Measurements from ENCODE around the gene ADORA2B. TPM values are rescaled to one million over a fixed set of nuclear protein-coding genes. Genes with fewer than 3 reads are reported as not detected.

Gene ADORA2B
- total RNA-seq, 1 donor from 2014 or later = 4.0 TPM

- H3K27ac ChIP-seq (ENCODE audit: low read depth, low read length) = peak overlapping the region; percentile 19
- no peaks in the 10 kb centered on the region for H3K36me3 ChIP-seq (ENCODE audit: insufficient read depth, low read length)
- Mint-ChIP-seq H3K27me3 (ENCODE audit: low read depth, unreplicated experiment) (peaks cover 15% of the 10 kb centered on the region), H3K9me3 (ENCODE audit: unreplicated experiment) (peaks cover 5% of the 10 kb centered on the region), H3K4me3 (ENCODE audit: unreplicated experiment) (no peak overlapping the region), H3K27ac (ENCODE audit: unreplicated experiment) (peak overlapping the region; percentile 48), H3K36me3 (ENCODE audit: low read depth, unreplicated experiment) (peaks cover 2% of the 10 kb centered on the region), H3K4me1 (ENCODE audit: low read depth, unreplicated experiment) (peaks cover 8% of the 10 kb centered on the region)
- H3K9ac ChIP-seq (ENCODE audit: low read length) = peak overlapping the region; percentile 41
- H3K4me1 ChIP-seq (ENCODE audit: insufficient read depth, low read length) = peaks cover 25% of the 10 kb centered on the region
- peak overlapping the region; percentile 56 for H3K4me2 ChIP-seq (ENCODE audit: low read length)
- no peaks in the 10 kb centered on the region for H3K27me3 ChIP-seq (ENCODE audit: insufficient read depth, low read length)
- H2AFZ ChIP-seq (ENCODE audit: low read depth, low read length) = peak overlapping the region; percentile 38
- H3K79me2 ChIP-seq (ENCODE audit: insufficient read depth, low read length) = peaks cover 19% of the 10 kb centered on the region
- TF ChIP-seq EZH2 (IDR thresholded peaks at IDR 0.05; ENCODE audit: insufficient read depth, low read length) = no peak
- no peak for TF ChIP-seq CTCF (IDR thresholded peaks at IDR 0.05; ENCODE audit: insufficient read depth, low read depth, low read length)
- no peak overlapping the region for H3K4me3 ChIP-seq (ENCODE audit: insufficient read depth, low read depth, low read length)
- H4K20me1 ChIP-seq (ENCODE audit: insufficient read depth, low read length) = peaks cover 4% of the 10 kb centered on the region
- DNase-seq (ENCODE audit: low read depth) (no peak), FAIRE-seq (no peak)
- no peaks in the 10 kb centered on the region for H3K9me3 ChIP-seq (ENCODE audit: insufficient read depth, low read depth, low read length)
Measured at GRCh38 chr17:15942207-15942833, 2.6 kb upstream of the ADORA2B start.

DNA sequence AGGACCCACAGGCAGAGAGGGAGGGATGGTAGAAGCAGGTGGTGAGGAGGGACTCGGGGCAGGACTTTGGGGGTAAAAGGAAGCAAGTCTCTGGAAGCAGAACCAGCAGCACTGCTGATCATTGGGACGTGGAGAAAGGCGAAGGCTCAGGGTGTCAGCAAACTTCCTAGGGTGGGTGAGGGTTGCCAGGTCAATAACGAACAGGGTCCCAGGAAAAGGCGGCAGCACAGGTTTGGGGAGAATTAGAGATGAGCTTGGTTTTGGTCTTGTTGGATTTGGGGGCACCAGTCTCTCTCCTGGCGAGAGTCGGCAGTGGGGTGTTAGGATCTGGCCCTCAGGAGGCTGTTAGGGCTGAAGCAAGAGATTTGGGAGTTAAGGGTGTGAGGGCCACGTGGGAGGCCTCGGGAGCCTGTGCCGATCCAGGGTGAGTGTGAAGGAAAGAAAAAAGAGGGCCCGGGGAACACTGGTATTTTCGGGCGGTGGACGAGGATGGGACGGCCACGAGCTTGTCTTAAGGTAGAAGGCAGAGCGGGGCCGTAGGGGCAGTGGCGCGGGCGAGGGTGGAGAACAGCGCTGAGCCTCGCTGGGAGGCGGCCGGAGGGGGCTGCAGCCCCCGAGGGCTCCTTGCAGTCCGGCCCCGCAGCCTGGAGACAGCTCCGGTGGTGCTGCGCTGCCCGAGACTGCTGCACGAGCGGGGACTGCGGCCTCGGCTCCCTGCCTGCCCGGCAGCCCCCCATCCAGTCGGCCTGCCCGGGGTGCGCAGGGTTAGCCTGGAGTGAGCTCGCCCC, 765 bp upstream of the ADORA2B start:
- no peak for FAIRE-seq
- H3K4me1 Mint-ChIP-seq (ENCODE audit: low read depth, unreplicated experiment) = peaks cover 8% of the 10 kb centered on the region
- peak overlapping the region; percentile 80 for H3K4me3 Mint-ChIP-seq (ENCODE audit: unreplicated experiment)
- Histone ChIP-seq H3K4me1 (ENCODE audit: insufficient read depth, low read length) (peaks cover 33% of the 10 kb centered on the region), H3K79me2 (ENCODE audit: insufficient read depth, low read length) (peaks cover 36% of the 10 kb centered on the region), H3K27ac (ENCODE audit: low read depth, low read length) (peak overlapping the region; percentile 84), H3K4me2 (ENCODE audit: low read length) (peak overlapping the region; percentile 100), H4K20me1 (ENCODE audit: insufficient read depth, low read length) (peaks cover 11% of the 10 kb centered on the region), H3K27me3 (ENCODE audit: insufficient read depth, low read length) (no peaks in the 10 kb centered on the region), H3K4me3 (ENCODE audit: insufficient read depth, low read depth, low read length) (peak overlapping the region; percentile 90), H2AFZ (ENCODE audit: low read depth, low read length) (peak overlapping the region; percentile 99), H3K9me3 (ENCODE audit: insufficient read depth, low read depth, low read length) (no peaks in the 10 kb centered on the region), H3K9ac (ENCODE audit: low read length) (peak overlapping the region; percentile 94), H3K36me3 (ENCODE audit: insufficient read depth, low read length) (no peaks in the 10 kb centered on the region)
- peaks cover 2% of the 10 kb centered on the region for H3K36me3 Mint-ChIP-seq (ENCODE audit: low read depth, unreplicated experiment)
- TF ChIP-seq CTCF (IDR thresholded peaks at IDR 0.05; ENCODE audit: insufficient read depth, low read depth, low read length) (no peak), EZH2 (IDR thresholded peaks at IDR 0.05; ENCODE audit: insufficient read depth, low read length) (no peak)
- peak overlapping the region; percentile 8 for H3K27ac Mint-ChIP-seq (ENCODE audit: unreplicated experiment)
- no peak for DNase-seq (ENCODE audit: low read depth)
- H3K9me3 Mint-ChIP-seq (ENCODE audit: unreplicated experiment) = peaks cover 5% of the 10 kb centered on the region
- H3K27me3 Mint-ChIP-seq (ENCODE audit: low read depth, unreplicated experiment) = peaks cover 15% of the 10 kb centered on the region
